Progenitor cell of endocrine pancreas (in vitro differentiated cells): ENCODE measurements around the gene LRP5. TPM values are rescaled to one million over a fixed set of nuclear protein-coding genes. Genes with fewer than 3 reads are reported as not detected.
A peak's percentile ranks its signal among the peaks of the same experiment; 100 is the strongest.
"Not testable (repeated sequence)": the region's sequence is repeated elsewhere in the genome, so short reads cannot be mapped to it uniquely, and the experiment has no call there.

Experiments
- DNase-seq: peaks from one replicate; pipeline ENCODE4 v3.0.0; 2021; ENCODE audit warnings: low spot score; ENCODE audit not compliant: unreplicated experiment
- H3K27ac Mint-ChIP-seq: 2 replicates; pipeline ENCODE4 v1.8.0; 2021; ENCODE audit warnings: mild to moderate bottlenecking, moderate library complexity, mixed read lengths
- H3K27me3 Mint-ChIP-seq: 2 replicates; pipeline ENCODE4 v1.8.0; 2021; ENCODE audit warnings: mixed read lengths
- H3K36me3 Mint-ChIP-seq: 2 replicates; pipeline ENCODE4 v1.8.0; 2022; ENCODE audit warnings: mixed read lengths; ENCODE audit not compliant: insufficient read depth
- H3K4me1 Mint-ChIP-seq: 2 replicates; pipeline ENCODE4 v1.8.0; 2021; ENCODE audit warnings: low read depth, mixed read lengths
- H3K4me3 Mint-ChIP-seq: 2 replicates; pipeline ENCODE4 v1.8.0; 2021; ENCODE audit warnings: low read depth, mild to moderate bottlenecking, moderate library complexity, mixed read lengths
- H3K9me3 Mint-ChIP-seq: 2 replicates; pipeline ENCODE4 v1.8.0; 2021; ENCODE audit warnings: low read depth, mixed read lengths
- total RNA-seq: library from RNA; stranded (reverse); gene quantifications from 2 replicates; pipeline ENCODE4 v1.2.1, GENCODE V29; 2021
- TF ChIP-seq, protein P1 (sequence below): fragments of 200-600 bp; sonication (generic); IDR thresholded peaks from one replicate; pipeline ENCODE4 v1.5.0; 2021; ENCODE audit warnings: antibody characterized with exemption, mild to moderate bottlenecking; ENCODE audit not compliant: unreplicated experiment

Gene LRP5
- total RNA-seq, 1 donor from 2014 or later, result 115 TPM

GRCh38 chr11:68282861-68283230, 29.5 kb upstream of the LRP5 start:
- TF ChIP-seq, protein P1, sequence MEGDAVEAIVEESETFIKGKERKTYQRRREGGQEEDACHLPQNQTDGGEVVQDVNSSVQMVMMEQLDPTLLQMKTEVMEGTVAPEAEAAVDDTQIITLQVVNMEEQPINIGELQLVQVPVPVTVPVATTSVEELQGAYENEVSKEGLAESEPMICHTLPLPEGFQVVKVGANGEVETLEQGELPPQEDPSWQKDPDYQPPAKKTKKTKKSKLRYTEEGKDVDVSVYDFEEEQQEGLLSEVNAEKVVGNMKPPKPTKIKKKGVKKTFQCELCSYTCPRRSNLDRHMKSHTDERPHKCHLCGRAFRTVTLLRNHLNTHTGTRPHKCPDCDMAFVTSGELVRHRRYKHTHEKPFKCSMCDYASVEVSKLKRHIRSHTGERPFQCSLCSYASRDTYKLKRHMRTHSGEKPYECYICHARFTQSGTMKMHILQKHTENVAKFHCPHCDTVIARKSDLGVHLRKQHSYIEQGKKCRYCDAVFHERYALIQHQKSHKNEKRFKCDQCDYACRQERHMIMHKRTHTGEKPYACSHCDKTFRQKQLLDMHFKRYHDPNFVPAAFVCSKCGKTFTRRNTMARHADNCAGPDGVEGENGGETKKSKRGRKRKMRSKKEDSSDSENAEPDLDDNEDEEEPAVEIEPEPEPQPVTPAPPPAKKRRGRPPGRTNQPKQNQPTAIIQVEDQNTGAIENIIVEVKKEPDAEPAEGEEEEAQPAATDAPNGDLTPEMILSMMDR, result no peak
- no peaks in the 10 kb centered on the region for H3K36me3 Mint-ChIP-seq
- DNase-seq, result no peak
- peaks cover 4% of the 10 kb centered on the region for H3K27me3 Mint-ChIP-seq
- no peak overlapping the region for H3K4me3 Mint-ChIP-seq
- peak overlapping the region; percentile 8 for H3K27ac Mint-ChIP-seq
- H3K4me1 Mint-ChIP-seq, result no peaks in the 10 kb centered on the region
- H3K9me3 Mint-ChIP-seq, result peaks cover 3% of the 10 kb centered on the region

DNA sequence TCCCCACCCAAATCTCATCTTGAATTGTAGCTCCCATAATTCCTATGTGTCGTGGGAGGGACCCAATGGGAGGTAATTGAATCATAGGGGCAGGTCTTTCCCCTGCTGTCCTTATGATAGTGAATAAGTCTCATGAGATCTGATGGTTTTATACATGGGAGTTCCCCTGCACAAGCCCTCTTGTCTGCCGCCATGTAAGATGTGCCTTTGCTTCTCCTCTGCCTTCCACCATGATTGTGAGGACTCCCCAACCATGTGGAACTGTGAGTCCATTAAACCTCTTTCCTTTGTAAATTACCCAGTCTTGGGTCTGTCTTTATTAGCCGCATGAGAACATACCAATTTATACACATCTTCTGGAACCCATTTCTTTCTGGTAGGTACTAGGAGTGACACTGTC, 27.8 kb upstream of the LRP5 start:
- not testable (repeated sequence) for H3K27me3 Mint-ChIP-seq, H3K27ac Mint-ChIP-seq, H3K4me3 Mint-ChIP-seq, DNase-seq, H3K4me1 Mint-ChIP-seq, H3K36me3 Mint-ChIP-seq, H3K9me3 Mint-ChIP-seq

DNA sequence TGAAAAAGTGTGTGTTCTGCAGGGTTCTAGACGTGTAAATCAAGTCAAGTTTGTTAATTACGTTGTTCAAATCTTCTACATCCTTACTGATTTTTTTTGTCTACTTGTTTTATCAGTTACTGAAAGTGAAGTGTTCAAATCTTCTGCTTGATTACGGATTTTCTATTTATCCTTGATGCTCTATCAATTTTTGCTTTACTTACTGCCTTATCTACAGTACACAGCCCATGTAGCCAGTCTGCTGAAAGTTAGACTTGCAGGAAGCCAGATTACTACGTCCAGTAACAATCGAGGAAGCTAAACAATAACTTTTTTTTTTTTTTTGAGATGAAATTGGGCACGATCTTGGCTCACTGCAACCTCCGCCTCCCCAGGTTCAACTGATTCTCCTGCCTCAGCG, 25.0 kb upstream of the LRP5 start:
- H3K4me3 Mint-ChIP-seq, result no peak overlapping the region
- H3K27ac Mint-ChIP-seq, result no peak overlapping the region
- H3K9me3 Mint-ChIP-seq, result peaks cover 3% of the 10 kb centered on the region
- TF ChIP-seq, protein P1, result no peak
- no peaks in the 10 kb centered on the region for H3K4me1 Mint-ChIP-seq
- no peaks in the 10 kb centered on the region for H3K36me3 Mint-ChIP-seq
- H3K27me3 Mint-ChIP-seq, result peaks cover 4% of the 10 kb centered on the region
- DNase-seq, result no peak

DNA sequence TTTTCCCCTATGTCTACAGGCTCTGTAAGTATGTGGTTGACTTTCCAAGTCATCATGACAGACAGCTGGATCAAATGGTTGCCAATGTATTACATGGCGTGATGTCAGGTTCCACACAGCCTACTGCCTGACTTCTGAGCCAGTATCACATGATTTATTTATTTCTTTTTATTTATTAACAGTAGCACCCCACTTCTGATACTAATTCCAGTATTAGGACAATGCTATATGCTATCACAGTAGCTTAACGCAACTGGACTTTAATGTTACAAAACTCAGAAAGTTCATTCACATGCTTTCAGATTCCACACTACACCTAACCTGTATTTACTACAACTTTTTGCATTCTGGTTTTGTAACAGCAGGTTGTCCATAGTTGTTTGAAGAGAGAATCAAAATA, 22.9 kb upstream of the LRP5 start:
- no peak for DNase-seq
- Mint-ChIP-seq H3K4me3 (no peak overlapping the region), H3K36me3 (no peaks in the 10 kb centered on the region), H3K9me3 (peaks cover 3% of the 10 kb centered on the region), H3K4me1 (no peaks in the 10 kb centered on the region), H3K27ac (no peak overlapping the region), H3K27me3 (no peaks in the 10 kb centered on the region)
- TF ChIP-seq, protein P1, result no peak

- H3K4me3 Mint-ChIP-seq, result no peak overlapping the region
- H3K9me3 Mint-ChIP-seq, result no peaks in the 10 kb centered on the region
- no peak overlapping the region for H3K27ac Mint-ChIP-seq
- TF ChIP-seq, protein P1, result no peak
- H3K27me3 Mint-ChIP-seq, result no peaks in the 10 kb centered on the region
- H3K4me1 Mint-ChIP-seq, result peaks cover 10% of the 10 kb centered on the region
- DNase-seq, result no peak
- no peaks in the 10 kb centered on the region for H3K36me3 Mint-ChIP-seq
Observed at GRCh38 chr11:68293708-68294107, 18.7 kb upstream of the LRP5 start.

- Mint-ChIP-seq H3K4me1 (peaks cover 13% of the 10 kb centered on the region), H3K36me3 (no peaks in the 10 kb centered on the region), H3K4me3 (no peak overlapping the region), H3K27ac (no peak overlapping the region), H3K9me3 (no peaks in the 10 kb centered on the region), H3K27me3 (no peaks in the 10 kb centered on the region)
- no peak for DNase-seq
- TF ChIP-seq, protein P1, result no peak
Observed at GRCh38 chr11:68295271-68295670, 17.1 kb upstream of the LRP5 start.
